OCI-LY7 (cell line): ENCODE results near the gene ACIN1. TPM values are rescaled to one million over a fixed set of nuclear protein-coding genes. Genes with fewer than 3 reads are reported as not detected.

Experiments
- BruUV-seq: library from RNA; stranded (reverse); fragments of 400-500 nt; replicated peaks from 2 replicates; lab custom pipeline; 2021; lab: Mats Ljungman, UMichigan
- CTCF ChIA-PET: fragments of 300-600 bp; sonication (Branson Sonifier 250); formaldehyde crosslinking; loops from one replicate; lab custom pipeline; 2022; ENCODE audit warnings: antibody characterized with exemption; ENCODE audit not compliant: unreplicated experiment; lab: Charles Lee
- POLR2A ChIA-PET: fragments of 300-600 bp; sonication (Branson Sonifier 250); formaldehyde crosslinking; loops from one replicate; lab custom pipeline; 2022; ENCODE audit warnings: antibody characterized with exemption; lab: Charles Lee
- DNase-seq: peaks from one replicate; pipeline ENCODE4 v3.0.0-alpha.2; 2015; ENCODE audit warnings: low spot score
- H2AFZ ChIP-seq: fragments of 200-600 bp; sonication (generic), shearing (Covaris generic); 2 replicates; pipeline ENCODE4 v1.6.1; 2014; ENCODE audit warnings: mild to moderate bottlenecking, antibody characterized with exemption, low read length, moderate library complexity
- H3K27ac ChIP-seq: fragments of 200-600 bp; sonication (generic); 2 replicates; pipeline ENCODE4 v1.5.1; 2014; ENCODE audit warnings: mixed run types, low read depth, mild to moderate bottlenecking, moderate library complexity, low read length, inconsistent platforms; ENCODE audit not compliant: poor library complexity, severe bottlenecking
- H3K36me3 ChIP-seq: fragments of 200-600 bp; sonication (generic); 2 replicates; pipeline ENCODE4 v1.6.1; 2014; ENCODE audit warnings: mild to moderate bottlenecking, antibody characterized with exemption, low read length, moderate library complexity, mixed read lengths; ENCODE audit not compliant: insufficient read depth
- H3K4me1 ChIP-seq: fragments of 200-600 bp; sonication (generic); 2 replicates; pipeline ENCODE4 v1.5.1; 2014; ENCODE audit warnings: mild to moderate bottlenecking, low read length; ENCODE audit not compliant: insufficient read depth, poor library complexity, severe bottlenecking
- H3K4me2 ChIP-seq: fragments of 200-600 bp; sonication (generic); 2 replicates; pipeline ENCODE4 v1.6.1; 2014; ENCODE audit warnings: mild to moderate bottlenecking, low read length
- H3K4me3 ChIP-seq: fragments of 200-600 bp; sonication (generic); 2 replicates; pipeline ENCODE4 v1.5.1; 2014; ENCODE audit warnings: mild to moderate bottlenecking, low read depth, low read length; ENCODE audit not compliant: poor library complexity, severe bottlenecking
- H3K79me2 ChIP-seq: fragments of 200-600 bp; sonication (generic); 2 replicates; pipeline ENCODE4 v1.6.1; 2016; ENCODE audit warnings: low read depth, mild to moderate bottlenecking, low read length, moderate library complexity, mixed read lengths; ENCODE audit not compliant: insufficient read depth
- H3K9me2 ChIP-seq: fragments of 200-600 bp; sonication (generic); 2 replicates; pipeline ENCODE4 v1.6.1; 2016; ENCODE audit warnings: mild to moderate bottlenecking, low read length, mixed read lengths; ENCODE audit not compliant: insufficient read depth
- H3K9me3 ChIP-seq: fragments of 200-600 bp; sonication (generic); 2 replicates; pipeline ENCODE4 v1.6.1; 2014; ENCODE audit warnings: mild to moderate bottlenecking, mixed run types, low read length, mixed read lengths
- H4K20me1 ChIP-seq: fragments of 200-600 bp; sonication (generic); 2 replicates; pipeline ENCODE4 v1.6.1; 2014; ENCODE audit warnings: mild to moderate bottlenecking, antibody characterized with exemption, low read length, moderate library complexity, mixed read lengths; ENCODE audit not compliant: insufficient read depth
- CTCF ChIP-seq: fragments of 200-600 bp; sonication (generic); conservative IDR thresholded peaks from 2 replicates; pipeline ENCODE4 v1.5.1; 2014; ENCODE audit warnings: mild to moderate bottlenecking, antibody characterized with exemption, low read length, moderate library complexity, mixed read lengths
- EZH2phosphoT487 ChIP-seq: fragments of 200-600 bp; sonication (generic); IDR thresholded peaks from 2 replicates; pipeline ENCODE4 v1.6.1; 2018; ENCODE audit warnings: low read depth, borderline replicate concordance, mild to moderate bottlenecking, mixed run types, antibody characterized with exemption, low read length, moderate library complexity, mixed read lengths
- intact Hi-C: fragments of 100-400 bp; cut with micrococcal nuclease; formaldehyde crosslinking; loops from one replicate; pipeline ENCODE4 v1.10.0; 2022; ENCODE audit not compliant: unreplicated experiment
- total RNA-seq, 2 experiments: library from RNA; depleted of rRNA in 1 of 2; stranded (reverse); fragments of >200 nt in 1 of 2; shearing (Covaris generic) in 1 of 2; gene quantifications; 2 replicates each; pipeline ENCODE4 v1.2.3, GENCODE V29; 2014 to 2022

The ACIN1 gene
- total RNA-seq, 2 experiments from 2014 or later, result 107 to 206 TPM

GRCh38 chr14:23095196-23096108, 516 bp upstream of the ACIN1 start, which contains the start of gene C14orf119:
Gene C14orf119 (plus strand): TSS chr14:23095505. CDS start chr14:23097659, 2,154 bp downstream.
- Histone ChIP-seq H3K27ac (peak within 1 kb of the TSS; percentile 81), H3K79me2 (peaks cover 56% of the 10 kb centered on the region), H3K9me3 (no peaks in the 10 kb centered on the region), H3K4me2 (peak within 1 kb of the TSS; percentile 94), H3K4me3 (peak within 1 kb of the TSS; percentile 92), H4K20me1 (peaks cover 21% of the 10 kb centered on the region), H3K36me3 (peaks cover 58% of the 10 kb centered on the region), H3K4me1 (peaks cover 23% of the 10 kb centered on the region), H3K9me2 (no peaks in the 10 kb centered on the region), H2AFZ (peak within 1 kb of the TSS; percentile 59; the same call in 1 of the 2 replicates)
- ChIA-PET CTCF (interaction anchor here (0.8 to 2.3 kb wide), 8 partner anchors 16 to 225 kb away, joined by 3 to 12 read pairs (median 4); partner anchors contain the start of gene PABPN1), POLR2A (interaction anchor here (0.5 to 1.7 kb wide), 24 partner anchors 10 to 1165 kb away, joined by 3 to 13 read pairs (median 4); partner anchors contain the start of genes HAUS4, PABPN1 and PPP1R3E)
- peak; percentile 100 for DNase-seq
- no peak for TF ChIP-seq CTCF
- TF ChIP-seq EZH2phosphoT487, result no peak
- TSS peak; percentile 81 for BruUV-seq
- intact Hi-C loops, result loop anchor here (2.0 kb wide), 1 partner anchor 25 kb away; no protein-coding TSS in a partner anchor

GRCh38 chr14:23093991-23094665, 808 bp downstream of the ACIN1 start:
- Histone ChIP-seq H4K20me1 (peaks cover 21% of the 10 kb centered on the region), H3K9me3 (no peaks in the 10 kb centered on the region), H3K79me2 (peaks cover 56% of the 10 kb centered on the region), H2AFZ (peak overlapping the region; percentile 59; the same call in 1 of the 2 replicates), H3K4me3 (peak overlapping the region; percentile 92), H3K4me2 (peak overlapping the region; percentile 94), H3K36me3 (peaks cover 69% of the 10 kb centered on the region), H3K4me1 (peaks cover 23% of the 10 kb centered on the region), H3K27ac (peak overlapping the region; percentile 81), H3K9me2 (no peaks in the 10 kb centered on the region)
- peak; percentile 15 for DNase-seq
- intact Hi-C loops, result loop anchor here (2.0 kb wide), 1 partner anchor 23 kb away; no protein-coding TSS in a partner anchor
- BruUV-seq, result TSS peak; percentile 54
- ChIA-PET CTCF (interaction anchor here (0.8 to 2.3 kb wide), 8 partner anchors 15 to 227 kb away, joined by 3 to 12 read pairs (median 4); partner anchors contain the start of gene PABPN1), POLR2A (interaction anchor here (0.6 to 1.7 kb wide), 17 partner anchors 11 to 1164 kb away, joined by 3 to 13 read pairs (median 5); partner anchors contain the start of genes HAUS4, PABPN1 and PPP1R3E)
- TF ChIP-seq CTCF (peak; percentile 71), EZH2phosphoT487 (no peak)
